Measurements from ENCODE around the gene WDR38.
"Not testable (repeated sequence)": the region's sequence is repeated elsewhere in the genome, so short reads cannot be mapped to it uniquely, and the experiment has no call there.

The WDR38 gene

DNA sequence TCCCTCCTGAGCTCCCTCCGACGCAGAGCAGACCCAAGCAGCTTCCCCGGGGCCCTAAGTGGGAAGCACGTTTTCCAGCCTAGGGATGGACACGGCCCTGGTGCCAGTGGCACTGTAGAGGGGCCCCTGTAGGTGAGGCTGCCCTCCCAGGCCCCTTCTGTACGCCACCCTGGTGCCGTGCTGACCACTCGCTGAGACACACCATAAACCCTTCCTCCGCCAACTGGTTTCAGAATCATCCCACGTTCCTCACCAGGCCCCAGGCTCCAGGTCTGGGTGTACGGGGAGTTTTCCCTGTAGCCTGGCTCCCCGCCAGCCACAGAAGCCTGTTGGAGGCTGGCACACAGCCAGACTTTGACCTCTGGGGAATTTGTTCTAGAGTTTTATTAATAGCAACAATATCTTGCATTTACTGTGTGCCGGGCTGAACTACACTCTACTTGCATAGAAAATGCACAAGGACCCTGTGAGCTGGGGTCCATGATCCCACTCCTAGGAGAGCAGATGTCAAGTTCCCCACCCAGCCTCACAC lies 18.2 kb upstream of the WDR38 start:
- no peak for DNase-seq

DNA sequence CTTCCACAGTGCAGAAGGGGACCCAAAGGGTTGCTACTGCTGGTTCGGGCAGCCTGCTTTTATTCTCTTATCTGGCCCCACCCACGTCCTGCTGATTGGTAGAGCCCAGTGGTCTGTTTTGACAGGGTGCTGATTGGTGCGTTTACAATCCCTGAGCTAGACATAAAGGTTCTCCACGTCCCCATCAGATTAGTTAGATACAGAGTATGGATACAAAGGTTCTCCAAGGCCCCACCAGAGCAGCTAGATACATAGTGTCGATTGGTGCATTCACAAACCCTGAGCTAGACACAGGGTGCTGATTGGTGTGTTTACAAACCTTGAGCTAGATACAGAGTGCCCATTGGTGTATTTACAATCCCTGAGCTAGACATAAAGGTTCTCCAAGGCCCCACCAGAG lies 15.1 kb upstream of the WDR38 start:
- DNase-seq: not testable (repeated sequence)

DNA sequence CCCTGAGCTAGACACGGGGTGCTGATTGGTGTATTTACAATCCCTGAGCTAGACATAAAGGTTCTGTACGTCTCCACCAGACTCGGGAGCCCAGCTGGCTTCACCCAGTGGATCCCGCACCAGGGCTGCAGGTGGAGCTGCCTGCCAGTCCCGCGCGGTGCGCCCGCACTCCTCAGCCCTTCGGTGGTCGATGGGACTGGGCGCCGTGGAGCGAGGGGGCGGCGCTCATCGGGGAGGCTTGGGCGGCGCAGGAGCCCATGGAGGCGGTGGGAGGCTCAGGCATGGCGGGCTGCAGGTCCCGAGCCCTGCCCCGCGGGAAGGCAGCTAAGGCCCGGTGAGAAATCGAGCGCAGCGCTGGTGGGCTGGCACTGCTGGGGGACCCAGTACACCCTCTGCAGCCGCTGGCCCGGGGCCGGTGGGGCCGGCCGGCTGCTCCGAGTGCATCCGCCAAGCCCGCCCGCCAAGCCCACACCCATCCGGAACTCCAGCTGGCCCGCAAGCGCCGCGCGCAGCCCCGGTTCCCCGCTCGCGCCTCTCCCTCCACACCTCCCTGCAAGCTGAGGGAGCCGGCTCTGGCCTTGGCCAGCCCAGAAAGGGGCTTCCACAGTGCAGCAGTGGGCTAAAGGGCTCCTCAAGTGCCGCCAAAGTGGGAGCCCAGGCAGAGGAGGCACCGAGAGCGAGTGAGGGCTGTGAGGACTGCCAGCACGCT lies 14.5 kb upstream of the WDR38 start:
- DNase-seq: not testable (repeated sequence)

DNA sequence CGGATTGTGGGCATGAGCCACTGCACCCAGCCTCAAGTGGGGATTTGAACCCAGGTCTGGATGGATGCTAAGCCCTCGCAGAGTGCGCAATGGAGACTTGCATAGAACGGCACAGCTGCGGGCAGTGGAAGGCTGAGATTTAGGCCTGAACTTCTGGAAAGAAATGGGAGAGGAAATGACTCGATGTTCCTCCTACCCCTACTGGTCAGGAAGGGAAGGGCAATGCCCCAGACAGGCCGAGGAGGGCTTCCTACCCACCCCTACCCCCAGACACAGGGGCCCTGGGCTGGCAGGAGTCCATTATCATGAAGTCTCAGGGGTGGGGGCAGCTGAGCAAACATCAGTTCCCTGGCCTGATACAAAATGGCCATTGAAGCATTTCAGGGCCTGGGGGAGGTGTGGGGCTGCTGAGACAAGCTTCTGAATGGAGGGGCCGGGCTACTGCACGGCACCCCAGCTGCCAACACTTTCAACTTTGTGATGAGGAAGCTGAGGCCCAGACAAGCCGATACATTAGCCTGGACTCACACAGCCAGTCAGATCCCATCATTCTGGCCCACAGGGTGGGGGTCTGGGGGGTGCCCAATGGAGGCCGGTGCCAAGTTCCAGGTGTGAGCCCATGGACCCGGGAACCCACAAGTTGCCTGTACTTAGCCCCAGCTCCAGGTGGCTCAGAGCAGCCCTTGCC lies 13.5 kb upstream of the WDR38 start:
- DNase-seq: no peak

DNA sequence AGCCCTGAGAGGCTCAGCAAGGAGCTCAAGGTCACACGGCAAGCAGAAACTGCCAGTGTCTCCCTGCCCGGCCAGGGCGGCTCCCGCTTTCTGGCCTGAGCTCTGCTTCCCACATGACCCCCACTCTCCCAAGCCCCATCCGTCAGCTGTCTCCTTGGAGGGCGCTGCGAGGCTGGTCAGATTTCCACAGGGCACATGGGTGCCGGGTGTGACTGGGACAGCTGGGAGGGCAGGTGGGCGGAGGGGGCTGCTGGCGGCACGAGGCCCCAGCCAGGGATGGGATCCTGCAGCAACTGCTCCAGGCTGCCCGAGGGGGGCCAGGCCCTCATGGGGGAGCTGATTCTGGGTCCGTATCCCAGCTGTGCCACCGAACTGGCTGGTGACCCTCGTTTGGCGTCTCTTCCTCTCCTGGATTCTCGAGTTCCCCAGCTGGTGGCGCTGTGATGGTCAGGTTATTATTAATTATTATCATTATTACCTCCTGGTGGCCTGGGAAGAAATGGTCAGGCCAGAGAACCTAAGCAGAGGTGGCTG lies 12.9 kb upstream of the WDR38 start:
- no peak for DNase-seq

DNA sequence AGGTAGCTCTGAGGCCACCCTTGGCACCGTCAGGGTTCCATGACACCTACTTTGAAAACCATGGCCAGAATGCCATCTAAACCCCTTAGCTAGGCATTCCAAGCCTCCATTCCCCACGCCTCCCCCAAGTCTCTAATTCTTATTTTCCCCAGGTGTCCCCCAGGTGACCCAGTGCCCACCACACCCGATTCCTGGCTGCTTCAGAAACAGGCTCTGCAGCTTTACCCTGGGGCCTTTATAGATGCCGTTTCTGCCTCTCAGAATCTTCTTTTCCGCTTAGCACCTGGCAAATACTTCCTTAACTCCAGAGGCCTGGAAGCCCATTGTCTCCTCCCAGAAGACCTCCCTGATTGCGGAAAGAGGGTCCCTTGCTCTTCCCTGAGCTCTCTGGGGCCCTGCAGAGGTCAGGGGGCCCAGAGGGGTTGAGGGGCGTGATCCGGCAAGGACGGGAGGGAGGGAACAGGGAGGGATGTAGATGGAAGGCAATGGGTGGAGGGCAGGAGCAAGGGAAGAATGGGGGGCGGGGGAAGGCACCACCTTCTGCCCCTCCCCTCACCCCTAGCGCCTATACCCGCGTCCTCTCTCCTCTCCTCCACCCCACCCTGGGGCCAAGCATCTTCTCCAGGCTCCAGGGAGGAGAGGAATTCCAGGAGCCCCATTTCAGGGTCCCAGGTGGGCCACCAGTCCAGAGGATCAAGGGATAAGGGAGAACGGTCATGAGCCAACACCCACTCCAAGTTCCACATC lies 12.0 kb upstream of the WDR38 start:
- no peak for DNase-seq

DNA sequence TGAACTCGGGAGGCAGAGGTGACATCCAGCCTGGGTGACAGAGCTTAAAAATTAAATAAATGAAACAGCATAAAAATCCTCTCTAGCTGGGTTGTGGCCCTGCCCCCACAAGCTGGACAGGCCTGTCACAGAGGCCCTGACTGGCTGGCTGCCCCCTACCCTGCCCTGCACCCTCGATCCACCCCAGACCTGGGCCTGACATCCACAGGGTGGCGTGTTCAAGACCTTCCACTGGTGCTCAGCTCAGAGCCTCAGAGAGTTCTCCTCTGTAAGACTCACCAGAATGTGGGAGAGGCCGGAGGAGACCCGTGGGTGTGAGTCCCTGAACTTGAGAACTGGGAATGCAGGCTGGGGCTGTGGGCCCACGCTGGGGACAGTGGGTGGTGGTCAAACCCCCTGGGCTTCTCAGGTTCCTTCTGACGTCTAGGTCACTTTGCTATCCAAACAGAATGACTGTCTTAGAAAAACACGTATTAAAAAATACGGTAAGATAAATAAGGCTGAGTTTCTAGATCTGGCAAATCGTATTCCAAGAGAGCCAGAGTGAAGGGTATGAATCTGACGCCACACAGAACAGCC lies 9.7 kb upstream of the WDR38 start:
- DNase-seq: no peak

DNA sequence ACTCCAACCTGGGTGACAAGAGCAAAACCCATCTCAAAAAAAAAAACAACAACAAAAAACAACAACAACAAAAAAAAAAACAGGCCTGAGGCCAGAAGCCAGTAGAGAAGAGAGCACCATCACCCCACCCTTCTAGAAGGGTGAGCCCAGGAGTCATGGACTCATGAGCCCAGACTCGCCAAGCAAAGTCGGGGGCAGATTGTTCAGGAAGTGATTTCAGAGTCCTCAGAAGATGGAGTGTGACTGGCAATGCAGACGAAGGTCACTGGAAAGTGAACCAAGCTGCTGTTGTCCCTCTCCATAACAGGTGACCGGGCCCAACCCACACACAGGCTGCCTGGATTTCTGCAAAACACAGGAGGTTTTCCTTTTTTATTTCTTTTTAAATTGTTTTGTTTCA lies 9.0 kb upstream of the WDR38 start:
- DNase-seq: no peak

DNA sequence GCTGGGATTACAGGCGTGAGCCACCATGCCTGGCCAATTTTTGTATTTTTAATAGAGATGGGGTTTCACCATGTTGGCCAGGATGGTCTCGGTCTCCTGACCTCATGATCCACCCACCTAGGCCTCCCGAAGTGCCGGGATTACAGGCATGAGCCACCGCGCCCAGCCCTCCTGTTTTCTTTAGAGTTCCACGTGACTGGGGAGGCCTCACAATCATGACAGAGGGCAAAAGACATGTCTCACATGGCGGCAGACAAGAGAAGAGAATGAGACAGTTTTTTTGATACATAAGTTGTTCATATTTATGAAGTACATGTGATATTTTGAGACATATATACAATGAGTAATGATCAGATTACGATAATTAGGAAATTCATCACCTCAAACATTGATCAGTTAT lies 6.8 kb upstream of the WDR38 start:
- not testable (repeated sequence) for DNase-seq

DNA sequence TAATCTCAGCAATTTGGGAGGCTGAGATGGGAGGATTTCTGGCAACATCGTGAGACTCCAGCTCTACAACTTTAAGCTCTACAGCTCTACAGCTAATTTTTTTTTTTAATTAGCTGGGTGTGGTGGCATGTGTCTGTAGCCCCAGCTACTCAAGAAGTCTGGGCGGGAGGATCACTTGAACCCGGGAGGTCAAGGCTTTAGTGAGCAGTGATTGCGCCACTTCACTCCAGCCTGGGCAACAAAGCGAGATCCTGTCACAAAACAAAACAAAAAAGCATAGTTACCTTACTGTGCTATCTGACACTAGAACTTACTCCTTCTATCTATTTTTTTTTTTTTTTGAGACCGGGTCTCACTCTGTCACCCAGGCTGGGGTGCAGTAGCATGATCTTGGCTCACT lies 6.3 kb upstream of the WDR38 start:
- no peak for DNase-seq

DNA sequence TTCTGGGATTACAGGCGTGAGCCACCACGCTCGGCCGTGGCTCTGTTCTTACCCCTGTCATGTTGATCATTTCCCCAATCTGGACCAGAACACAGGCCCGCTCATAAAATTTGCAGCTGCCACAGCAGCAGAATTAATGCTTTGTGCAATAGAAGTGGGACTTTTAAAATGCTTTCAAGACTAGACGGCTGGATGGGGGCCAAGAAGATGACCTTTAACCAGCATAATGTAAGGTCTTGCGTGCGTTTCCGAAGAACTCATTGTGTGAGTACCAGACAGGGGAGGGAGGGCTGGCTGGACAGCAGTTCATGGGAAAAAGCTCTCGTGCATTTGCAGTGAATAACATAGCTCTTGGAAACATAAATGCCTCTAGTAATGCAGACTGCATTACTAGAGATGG lies 3.5 kb upstream of the WDR38 start:
- DNase-seq: no peak

DNA sequence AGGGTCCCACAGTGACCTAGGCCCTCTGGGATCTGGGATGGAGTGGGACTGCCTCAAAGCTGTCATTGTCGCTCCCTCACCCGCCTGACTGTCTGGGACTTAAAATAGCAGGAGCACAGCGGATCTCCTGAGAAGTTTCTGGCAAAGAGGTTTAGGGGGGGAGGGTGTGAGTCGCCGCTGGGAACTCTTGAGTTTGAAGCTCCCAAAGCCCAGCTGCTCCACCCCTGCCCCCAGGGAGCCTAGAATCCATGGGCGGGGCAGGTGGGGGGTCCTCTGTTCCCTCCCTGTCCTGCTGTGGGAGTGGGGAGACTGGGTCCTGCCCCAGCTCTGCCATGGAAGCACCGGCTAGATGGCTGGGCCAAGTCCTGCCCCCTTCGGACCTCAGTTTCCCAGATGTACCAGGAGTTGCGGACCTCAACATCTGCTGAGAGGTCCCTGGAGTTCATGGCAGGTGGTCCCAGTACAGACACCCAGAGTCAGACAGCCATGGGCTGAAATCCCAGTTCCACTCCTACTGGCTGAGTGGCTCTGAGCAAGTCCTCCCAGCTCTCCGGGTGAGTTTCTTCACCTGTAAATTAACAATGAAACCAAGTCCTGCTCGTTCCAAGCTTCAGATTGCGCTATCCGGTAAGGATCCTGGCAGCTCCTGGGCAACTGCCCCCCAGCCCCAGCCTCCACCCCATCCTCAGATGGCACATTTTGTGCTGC lies 985 bp upstream of the WDR38 start:
- no peak for DNase-seq

DNA sequence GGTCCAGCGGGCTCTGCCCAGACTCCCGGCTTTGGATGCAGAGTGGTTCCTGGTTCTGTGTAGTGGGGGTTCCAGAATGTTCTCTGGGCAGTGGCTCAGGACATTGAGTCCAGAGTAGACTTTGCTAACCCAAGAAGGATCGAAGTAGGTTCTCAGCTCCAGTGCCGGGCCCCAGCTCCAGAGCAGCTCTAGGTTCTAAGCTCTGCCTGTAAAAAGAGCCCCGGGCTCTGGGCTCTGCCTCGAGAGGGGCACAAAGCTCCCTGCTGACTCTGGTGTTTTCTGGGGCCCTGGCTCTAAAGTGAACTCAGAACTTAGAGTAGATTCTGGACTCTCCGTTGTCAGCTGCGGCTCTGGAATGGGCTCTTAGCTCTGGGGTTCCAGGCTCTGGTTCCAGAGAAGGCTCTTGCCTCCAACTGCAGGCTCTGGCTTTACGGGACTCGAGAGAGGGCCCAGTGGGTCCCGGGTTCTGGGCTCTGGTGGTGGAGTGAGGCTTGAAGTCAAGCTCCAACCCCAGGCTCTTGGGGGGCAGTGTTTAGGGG lies 414 bp downstream of the WDR38 start:
- no peak for DNase-seq

DNA sequence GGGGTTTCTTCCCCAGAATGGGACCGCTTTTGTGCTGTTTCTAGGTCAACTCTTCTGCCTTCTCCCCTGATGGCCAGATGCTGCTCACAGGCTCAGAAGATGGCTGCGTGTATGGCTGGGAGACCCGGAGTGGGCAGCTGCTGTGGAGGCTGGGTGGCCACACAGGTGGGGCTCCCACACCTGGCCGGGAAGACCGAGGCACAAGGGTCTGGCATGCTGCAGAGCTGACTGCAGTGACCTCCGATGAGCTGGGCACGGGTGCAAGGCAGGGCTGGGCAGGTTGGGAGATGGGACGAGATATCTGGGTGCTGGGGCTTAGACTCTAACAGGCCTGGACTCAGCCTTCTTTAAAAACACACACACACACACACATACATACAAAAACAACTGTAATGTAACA lies 901 bp downstream of the WDR38 start:
- DNase-seq: no peak

DNA sequence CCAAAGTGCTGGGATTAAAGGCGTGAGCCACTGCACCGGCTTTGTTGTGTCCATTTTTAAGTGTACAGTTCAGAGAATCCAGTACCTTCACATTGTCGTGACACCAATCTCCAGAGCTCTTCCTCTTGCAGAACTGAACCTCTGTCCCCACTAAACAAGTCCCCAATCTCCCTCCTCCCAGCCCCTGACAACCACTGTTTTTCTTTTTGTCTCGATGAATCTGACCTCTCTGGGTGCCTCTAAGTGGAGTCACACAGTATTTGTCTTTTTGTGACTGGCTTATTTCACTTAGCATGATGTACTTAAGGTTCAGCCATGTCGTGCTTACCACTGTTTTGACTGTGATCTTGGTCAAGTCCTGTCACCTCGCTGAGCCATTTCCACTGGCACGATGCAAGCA lies 1.6 kb downstream of the WDR38 start:
- DNase-seq: no peak

DNA sequence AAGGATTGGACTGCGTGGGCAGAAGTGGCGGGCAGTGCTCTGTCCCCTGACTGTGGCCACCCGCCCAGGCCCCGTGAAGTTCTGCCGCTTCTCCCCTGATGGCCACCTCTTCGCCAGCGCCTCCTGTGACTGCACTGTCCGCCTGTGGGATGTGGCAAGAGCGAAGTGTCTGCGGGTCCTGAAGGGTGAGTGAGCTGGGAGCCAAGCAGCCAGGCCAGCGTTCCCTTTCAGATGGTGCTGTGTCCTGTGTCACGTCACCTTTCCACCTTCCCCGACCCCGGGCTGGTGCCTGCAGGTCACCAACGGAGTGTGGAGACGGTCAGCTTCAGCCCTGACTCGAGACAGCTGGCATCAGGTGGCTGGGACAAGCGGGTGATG lies 2.3 kb downstream of the WDR38 start:
- DNase-seq: no peak

DNA sequence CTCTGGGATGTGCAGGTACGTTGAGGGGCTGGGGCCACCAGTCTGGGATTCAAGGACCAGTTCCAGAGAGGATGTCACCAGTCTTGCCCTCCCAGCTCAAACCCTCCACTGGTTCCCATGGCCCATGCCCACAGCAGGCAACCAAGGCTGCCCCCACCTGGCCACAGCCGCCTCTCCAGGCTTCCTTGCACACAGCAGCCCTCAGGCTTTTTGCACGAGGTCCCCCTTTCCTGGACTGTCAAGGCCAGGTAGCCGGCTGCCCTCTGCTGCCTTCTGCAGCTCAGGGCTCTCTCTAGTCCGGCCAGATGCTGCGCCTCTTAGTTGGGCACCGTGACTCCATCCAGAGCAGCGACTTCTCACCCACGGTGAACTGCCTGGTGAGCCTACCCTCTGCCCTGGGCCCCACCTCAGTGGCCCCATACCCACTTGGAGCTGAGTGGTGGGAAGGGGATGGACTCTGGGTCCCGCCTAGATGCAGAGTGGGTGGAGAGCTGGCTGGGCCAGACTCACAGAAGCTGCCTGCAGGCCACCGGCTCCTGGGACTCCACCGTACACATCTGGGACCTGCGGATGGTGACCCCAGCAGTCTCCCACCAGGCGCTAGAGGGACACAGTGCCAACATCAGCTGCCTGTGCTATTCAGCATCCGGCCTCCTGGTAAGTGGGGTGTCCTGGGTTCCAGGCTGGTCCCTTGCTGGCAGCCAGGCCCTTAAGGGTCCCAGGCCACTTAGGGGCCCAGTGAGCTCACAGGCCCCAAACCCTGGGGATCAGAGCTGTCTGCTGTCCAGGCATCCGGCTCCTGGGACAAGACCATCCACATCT lies 2.9 kb downstream of the WDR38 start:
- no peak for DNase-seq

DNA sequence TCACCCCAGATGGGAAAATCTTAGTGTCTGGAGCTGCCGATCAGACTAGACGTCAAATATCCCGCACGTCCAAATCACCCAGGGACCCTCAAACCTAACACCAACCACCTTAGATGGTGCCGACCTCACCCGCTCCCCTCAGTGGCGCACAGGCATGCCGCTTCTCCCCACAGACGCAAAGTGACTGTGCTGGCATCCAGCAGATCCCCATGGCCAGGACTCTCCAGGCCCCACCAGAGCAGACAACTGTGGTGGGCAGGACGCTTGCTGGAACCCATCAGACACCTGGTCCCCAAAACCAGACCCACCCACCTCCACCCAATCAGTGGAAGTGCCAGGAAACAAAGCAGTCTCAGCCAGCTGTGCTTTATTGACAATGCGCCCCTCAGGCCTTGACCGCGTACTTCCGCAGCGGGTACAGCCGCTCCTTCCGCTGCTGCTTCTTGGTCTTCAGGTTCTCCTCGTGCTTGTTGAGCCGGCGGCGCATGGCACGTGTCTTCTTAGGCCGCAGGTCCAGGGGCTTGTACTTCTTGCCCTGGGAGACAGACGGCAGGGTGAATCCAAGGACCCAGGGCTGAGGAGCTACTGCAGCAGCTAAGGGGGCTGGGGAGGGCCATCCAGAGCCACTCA lies 4.4 kb downstream of the WDR38 start:
- no peak for DNase-seq

DNA sequence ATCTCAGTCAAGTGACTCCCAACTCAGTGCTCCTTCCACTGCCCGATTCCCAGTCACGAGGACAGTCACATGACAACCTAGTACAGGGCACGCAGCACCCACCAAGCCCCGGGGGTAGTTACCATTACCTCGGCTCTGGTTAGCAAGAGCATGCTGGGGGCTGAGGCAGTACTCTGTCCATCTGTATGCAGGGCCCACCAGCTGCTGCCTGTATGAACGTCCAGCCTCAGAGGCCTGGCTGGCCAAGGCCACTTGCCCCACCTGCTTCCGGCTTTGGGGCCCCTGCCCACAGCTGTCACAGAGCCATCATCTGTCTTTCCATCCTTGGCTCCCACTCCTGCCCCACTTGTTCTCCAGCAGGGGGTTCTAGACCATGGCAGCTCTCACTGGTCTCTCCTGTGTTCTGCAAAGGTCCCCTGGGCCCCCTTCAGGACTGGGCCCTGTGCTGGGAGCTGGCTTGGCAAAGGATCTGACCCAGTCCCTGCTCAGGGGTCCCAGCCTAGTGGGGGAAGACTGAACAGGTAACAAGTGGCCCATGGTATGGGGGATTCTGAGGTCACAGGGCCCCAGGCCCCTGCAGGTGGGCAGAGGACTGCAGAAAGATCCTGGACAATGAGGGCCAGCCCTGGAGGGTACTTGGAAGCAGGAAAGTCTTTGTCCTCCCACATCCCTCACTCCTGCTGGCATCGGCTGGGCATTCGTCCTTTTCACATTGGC lies 5.2 kb downstream of the WDR38 start:
- no peak for DNase-seq

Data from activated T-cell treated with anti-CD3 and anti-CD28 coated beads, Interleukin-2, amount 50 U/mL, for 1 hour (primary cell).